Activated CD4-positive, alpha-beta memory T cell treated with anti-CD3 and anti-CD28 coated beads, Interleukin-2, amount 10 ng/mL, durations not matched to agents 7 days and 5 days (primary cell): ENCODE results near the gene ALKBH3. TPM values are rescaled to one million over a fixed set of nuclear protein-coding genes. Genes with fewer than 3 reads are reported as not detected.

Experiments used
- CTCF ChIA-PET: fragments of 350-600 bp; sonication (Branson Sonifier 250); formaldehyde crosslinking; loops from one replicate; lab custom pipeline; 2021; ENCODE audit warnings: antibody characterized with exemption, inconsistent platforms; lab: Charles Lee
- POLR2A ChIA-PET: fragments of 350-600 bp; sonication (Branson Sonifier 250); formaldehyde crosslinking; loops from one replicate; lab custom pipeline; 2021; ENCODE audit warnings: antibody characterized with exemption; lab: Charles Lee
- DNase-seq: peaks from one replicate; pipeline ENCODE4 v3.0.0-alpha.2; 2020
- H3K27ac Mint-ChIP-seq: one replicate; pipeline ENCODE4 v1.8.0; 2021; ENCODE audit warnings: mild to moderate bottlenecking, mixed read lengths
- H3K27me3 Mint-ChIP-seq: one replicate; pipeline ENCODE4 v1.8.0; 2021; ENCODE audit warnings: mixed read lengths
- H3K36me3 Mint-ChIP-seq: one replicate; pipeline ENCODE4 v1.8.0; 2021; ENCODE audit warnings: low read depth, mixed read lengths
- H3K4me1 Mint-ChIP-seq: one replicate; pipeline ENCODE4 v1.8.0; 2021; ENCODE audit warnings: mixed read lengths
- H3K4me3 Mint-ChIP-seq: one replicate; pipeline ENCODE4 v1.8.0; 2021; ENCODE audit warnings: mild to moderate bottlenecking, mixed read lengths
- H3K9me3 Mint-ChIP-seq: one replicate; pipeline ENCODE4 v1.8.0; 2021; ENCODE audit warnings: mixed read lengths
- total RNA-seq, 2 experiments: library from RNA; stranded (reverse); gene quantifications; one replicate each; pipeline ENCODE4 v1.2.3, GENCODE V29; 2021

The ALKBH3 gene
- total RNA-seq, 2 experiments from 2014 or later, result 25.4 to 32.0 TPM

GRCh38 chr11:43941257-43941994 is 60.8 kb downstream of the ALKBH3 start:
- Mint-ChIP-seq H3K27ac (no peak overlapping the region), H3K27me3 (peaks cover 66% of the 10 kb centered on the region), H3K36me3 (peaks cover 3% of the 10 kb centered on the region), H3K9me3 (no peaks in the 10 kb centered on the region), H3K4me3 (peak overlapping the region; percentile 72), H3K4me1 (peaks cover 21% of the 10 kb centered on the region)
- no peak for DNase-seq
- POLR2A ChIA-PET, result interaction anchor here (1.1 kb wide), 1 partner anchor 38 kb away, joined by 4 read pairs; no protein-coding TSS in a partner anchor
- CTCF ChIA-PET, result interaction anchor here (0.9 to 6.8 kb wide), 2 partner anchors 50 to 125 kb away, joined by 3 to 56 read pairs; partner anchors contain the start of gene ACCS

GRCh38 chr11:43942662-43943371 is 62.2 kb downstream of the ALKBH3 start:
- ChIA-PET POLR2A (no interaction called here), CTCF (interaction anchor here (0.7 to 6.8 kb wide), 2 partner anchors 20 to 51 kb away, joined by 3 to 56 read pairs; no protein-coding TSS in a partner anchor)
- peaks cover 21% of the 10 kb centered on the region for H3K4me1 Mint-ChIP-seq
- H3K27ac Mint-ChIP-seq, result no peak overlapping the region
- peaks cover 3% of the 10 kb centered on the region for H3K36me3 Mint-ChIP-seq
- H3K27me3 Mint-ChIP-seq, result peaks cover 70% of the 10 kb centered on the region
- DNase-seq, result no peak
- H3K4me3 Mint-ChIP-seq, result peak overlapping the region; percentile 60
- H3K9me3 Mint-ChIP-seq, result no peaks in the 10 kb centered on the region

- Mint-ChIP-seq H3K9me3 (no peaks in the 10 kb centered on the region), H3K27me3 (peaks cover 65% of the 10 kb centered on the region), H3K4me3 (peak overlapping the region; percentile 71), H3K27ac (no peak overlapping the region), H3K36me3 (peaks cover 3% of the 10 kb centered on the region), H3K4me1 (peaks cover 21% of the 10 kb centered on the region)
- ChIA-PET POLR2A (no interaction called here), CTCF (interaction anchor here (1.9 to 6.8 kb wide), 2 partner anchors 26 to 52 kb away, joined by 6 to 56 read pairs; no protein-coding TSS in a partner anchor)
- DNase-seq, result no peak
Observed at GRCh38 chr11:43943372-43943930, 62.8 kb downstream of the ALKBH3 start.

GRCh38 chr11:43943931-43944751 is 63.5 kb downstream of the ALKBH3 start:
- H3K4me1 Mint-ChIP-seq, result peaks cover 21% of the 10 kb centered on the region
- H3K9me3 Mint-ChIP-seq, result no peaks in the 10 kb centered on the region
- H3K4me3 Mint-ChIP-seq, result peak overlapping the region; percentile 35
- DNase-seq, result peak; percentile 31
- H3K27me3 Mint-ChIP-seq, result peaks cover 64% of the 10 kb centered on the region
- peaks cover 3% of the 10 kb centered on the region for H3K36me3 Mint-ChIP-seq
- ChIA-PET POLR2A (no interaction called here), CTCF (interaction anchor here (1.8 to 6.8 kb wide), 3 partner anchors 26 to 56 kb away, joined by 4 to 56 read pairs (median 6); no protein-coding TSS in a partner anchor)
- no peak overlapping the region for H3K27ac Mint-ChIP-seq

GRCh38 chr11:43944761-43945311 is 64.2 kb downstream of the ALKBH3 start:
- Mint-ChIP-seq H3K36me3 (peaks cover 3% of the 10 kb centered on the region), H3K4me3 (peak overlapping the region; percentile 35), H3K4me1 (peaks cover 21% of the 10 kb centered on the region), H3K9me3 (no peaks in the 10 kb centered on the region), H3K27me3 (peaks cover 61% of the 10 kb centered on the region), H3K27ac (no peak overlapping the region)
- peak; percentile 73 for DNase-seq
- ChIA-PET POLR2A (no interaction called here), CTCF (interaction anchor here (0.6 to 6.8 kb wide), 10 partner anchors 10 to 119 kb away, joined by 3 to 56 read pairs (median 4); partner anchors contain the start of gene ALKBH3)

- H3K27ac Mint-ChIP-seq, result no peak overlapping the region
- no peak for DNase-seq
- ChIA-PET POLR2A (no interaction called here), CTCF (interaction anchor here (0.7 to 6.8 kb wide), 3 partner anchors 55 to 65 kb away, joined by 3 to 56 read pairs (median 18); partner anchors contain the start of gene ALKBH3)
- H3K4me3 Mint-ChIP-seq, result no peak overlapping the region
- H3K9me3 Mint-ChIP-seq, result no peaks in the 10 kb centered on the region
- peaks cover 16% of the 10 kb centered on the region for H3K4me1 Mint-ChIP-seq
- H3K27me3 Mint-ChIP-seq, result peaks cover 56% of the 10 kb centered on the region
- no peaks in the 10 kb centered on the region for H3K36me3 Mint-ChIP-seq
Observed at GRCh38 chr11:43947003-43947500, 66.4 kb downstream of the ALKBH3 start.

- no peak for DNase-seq
- CTCF ChIA-PET, result interaction anchor here (2.1 kb wide), 1 partner anchor 58 kb away, joined by 8 read pairs; no protein-coding TSS in a partner anchor
- Mint-ChIP-seq H3K4me3 (no peak overlapping the region), H3K9me3 (no peaks in the 10 kb centered on the region), H3K36me3 (no peaks in the 10 kb centered on the region), H3K4me1 (peaks cover 16% of the 10 kb centered on the region), H3K27ac (no peak overlapping the region), H3K27me3 (peaks cover 56% of the 10 kb centered on the region)
- POLR2A ChIA-PET, result no interaction called here
Observed at GRCh38 chr11:43947815-43948214, 67.2 kb downstream of the ALKBH3 start.

- Mint-ChIP-seq H3K4me1 (peaks cover 13% of the 10 kb centered on the region), H3K27ac (no peak overlapping the region), H3K4me3 (no peak overlapping the region), H3K9me3 (no peaks in the 10 kb centered on the region), H3K27me3 (peaks cover 51% of the 10 kb centered on the region), H3K36me3 (no peaks in the 10 kb centered on the region)
- POLR2A ChIA-PET, result no interaction called here
- CTCF ChIA-PET, result interaction anchor here (2.1 kb wide), 1 partner anchor 59 kb away, joined by 8 read pairs; no protein-coding TSS in a partner anchor
- DNase-seq, result no peak
Observed at GRCh38 chr11:43948341-43949225, 68.0 kb downstream of the ALKBH3 start.

- Mint-ChIP-seq H3K36me3 (no peaks in the 10 kb centered on the region), H3K27me3 (peaks cover 38% of the 10 kb centered on the region), H3K4me3 (no peak overlapping the region), H3K4me1 (peaks cover 2% of the 10 kb centered on the region), H3K27ac (no peak overlapping the region), H3K9me3 (no peaks in the 10 kb centered on the region)
- POLR2A ChIA-PET, result no interaction called here
- no peak for DNase-seq
- CTCF ChIA-PET, result no interaction called here
Observed at GRCh38 chr11:43950311-43950855, 69.8 kb downstream of the ALKBH3 start.

GRCh38 chr11:43951231-43951630 is 70.6 kb downstream of the ALKBH3 start:
- H3K27ac Mint-ChIP-seq, result no peak overlapping the region
- CTCF ChIA-PET, result interaction anchor here (1.1 kb wide), 1 partner anchor 62 kb away, joined by 3 read pairs; no protein-coding TSS in a partner anchor
- peaks cover 38% of the 10 kb centered on the region for H3K27me3 Mint-ChIP-seq
- no peak for DNase-seq
- no peaks in the 10 kb centered on the region for H3K9me3 Mint-ChIP-seq
- H3K4me1 Mint-ChIP-seq, result peaks cover 2% of the 10 kb centered on the region
- POLR2A ChIA-PET, result no interaction called here
- no peak overlapping the region for H3K4me3 Mint-ChIP-seq
- H3K36me3 Mint-ChIP-seq, result no peaks in the 10 kb centered on the region

- Mint-ChIP-seq H3K27me3 (peaks cover 35% of the 10 kb centered on the region), H3K36me3 (no peaks in the 10 kb centered on the region), H3K27ac (no peak overlapping the region), H3K4me3 (no peak overlapping the region), H3K9me3 (no peaks in the 10 kb centered on the region), H3K4me1 (peaks cover 2% of the 10 kb centered on the region)
- no peak for DNase-seq
- CTCF ChIA-PET, result interaction anchor here (1.1 kb wide), 1 partner anchor 62 kb away, joined by 3 read pairs; no protein-coding TSS in a partner anchor
- POLR2A ChIA-PET, result no interaction called here
Observed at GRCh38 chr11:43952020-43952400, 71.4 kb downstream of the ALKBH3 start.
